HEK293 (cell line): ENCODE measurements around the gene DIO1.

ENCODE experiments used
- GLIS2 ChIP-seq: fragments of 450-650 bp; formaldehyde crosslinking; IDR thresholded peaks from 2 replicates; pipeline ENCODE4 v1.5.1; 2016; ENCODE audit warnings: missing biosample characterization, missing genetic modification characterization
- TCF7L2 ChIP-seq: IDR thresholded peaks from 2 replicates; pipeline ENCODE4 v1.6.1; 2011; ENCODE audit warnings: low read depth, mild to moderate bottlenecking, inconsistent platforms, low read length, moderate library complexity, borderline replicate concordance
- YY1 ChIP-seq: fragments of 450-650 bp; formaldehyde crosslinking; IDR thresholded peaks from 2 replicates; pipeline ENCODE4 v1.5.1; 2018; ENCODE audit warnings: missing biosample characterization, missing genetic modification characterization
- ZEB2 ChIP-seq: fragments of 450-650 bp; formaldehyde crosslinking; IDR thresholded peaks from 2 replicates; pipeline ENCODE4 v1.5.1; 2016; ENCODE audit warnings: missing biosample characterization, missing genetic modification characterization
- ZFP37 ChIP-seq: fragments of 450-650 bp; formaldehyde crosslinking; IDR thresholded peaks from 2 replicates; pipeline ENCODE4 v1.5.1; 2016; ENCODE audit warnings: missing biosample characterization, missing genetic modification characterization
- ZNF174 ChIP-seq: fragments of 450-650 bp; formaldehyde crosslinking; IDR thresholded peaks from 2 replicates; pipeline ENCODE4 v1.5.0; 2017; ENCODE audit warnings: missing biosample characterization, mild to moderate bottlenecking, missing genetic modification characterization
- ZNF211 ChIP-seq: fragments of 450-650 bp; formaldehyde crosslinking; IDR thresholded peaks from 2 replicates; pipeline ENCODE4 v1.5.1; 2016; ENCODE audit warnings: low read depth, missing biosample characterization, missing genetic modification characterization
- ZNF311 ChIP-seq: fragments of 450-650 bp; formaldehyde crosslinking; IDR thresholded peaks from 2 replicates; pipeline ENCODE4 v1.5.1; 2017; ENCODE audit warnings: missing biosample characterization, missing genetic modification characterization, borderline replicate concordance
- ZNF654 ChIP-seq: fragments of 450-650 bp; formaldehyde crosslinking; IDR thresholded peaks from 2 replicates; pipeline ENCODE4 v1.5.1; 2016; ENCODE audit warnings: low read depth, missing biosample characterization, missing genetic modification characterization
- ZNF660 ChIP-seq: fragments of 450-650 bp; IDR thresholded peaks from 2 replicates; pipeline ENCODE4 v1.5.1; 2018; ENCODE audit warnings: missing biosample characterization, mild to moderate bottlenecking, missing genetic modification characterization
- ZNF747 ChIP-seq: fragments of 450-650 bp; formaldehyde crosslinking; IDR thresholded peaks from 2 replicates; pipeline ENCODE4 v1.5.1; 2016; ENCODE audit warnings: missing biosample characterization, missing genetic modification characterization
- TF ChIP-seq, protein P1 (sequence below): fragments of 450-650 bp; formaldehyde crosslinking; IDR thresholded peaks from 2 replicates; pipeline ENCODE4 v1.5.1; 2016; ENCODE audit warnings: missing biosample characterization, missing genetic modification characterization
- TF ChIP-seq, protein P2 (sequence below): fragments of 450-650 bp; formaldehyde crosslinking; IDR thresholded peaks from 2 replicates; pipeline ENCODE4 v1.5.1; 2016; ENCODE audit warnings: missing biosample characterization, missing genetic modification characterization

DNA sequence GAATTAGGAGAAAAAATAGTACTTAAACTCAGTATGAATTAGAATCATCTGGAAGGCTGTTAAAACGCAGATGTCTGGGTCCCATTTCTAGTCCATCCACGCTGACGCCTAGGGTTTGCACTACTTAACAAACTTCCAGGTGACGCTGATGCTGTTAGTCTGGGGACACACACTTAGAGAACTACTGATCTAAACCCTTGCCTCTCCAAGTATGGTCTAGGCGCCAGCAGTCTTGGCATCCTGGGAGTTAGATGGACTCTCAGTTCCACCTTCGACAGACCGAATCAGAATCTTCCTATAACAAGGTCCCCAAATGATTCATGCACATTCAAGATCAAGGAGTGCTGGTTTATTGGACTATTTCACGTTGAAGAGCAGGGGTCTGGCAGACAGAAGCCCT, 11.5 kb downstream of the DIO1 start:
- TF ChIP-seq ZNF211 (tag by site-specific recombination) (no peak), ZNF654 (tag by site-specific recombination) (no peak), ZNF174 (tag by site-specific recombination) (no peak), ZNF660 (no peak), ZNF747 (tag by site-specific recombination) (no peak), ZFP37 (no peak), ZEB2 (tag by site-specific recombination) (no peak), ZNF311 (tag by site-specific recombination) (no peak), TCF7L2 (no peak), GLIS2 (tag by site-specific recombination) (no peak), YY1 (tag by site-specific recombination) (no peak)
- TF ChIP-seq, protein P1, sequence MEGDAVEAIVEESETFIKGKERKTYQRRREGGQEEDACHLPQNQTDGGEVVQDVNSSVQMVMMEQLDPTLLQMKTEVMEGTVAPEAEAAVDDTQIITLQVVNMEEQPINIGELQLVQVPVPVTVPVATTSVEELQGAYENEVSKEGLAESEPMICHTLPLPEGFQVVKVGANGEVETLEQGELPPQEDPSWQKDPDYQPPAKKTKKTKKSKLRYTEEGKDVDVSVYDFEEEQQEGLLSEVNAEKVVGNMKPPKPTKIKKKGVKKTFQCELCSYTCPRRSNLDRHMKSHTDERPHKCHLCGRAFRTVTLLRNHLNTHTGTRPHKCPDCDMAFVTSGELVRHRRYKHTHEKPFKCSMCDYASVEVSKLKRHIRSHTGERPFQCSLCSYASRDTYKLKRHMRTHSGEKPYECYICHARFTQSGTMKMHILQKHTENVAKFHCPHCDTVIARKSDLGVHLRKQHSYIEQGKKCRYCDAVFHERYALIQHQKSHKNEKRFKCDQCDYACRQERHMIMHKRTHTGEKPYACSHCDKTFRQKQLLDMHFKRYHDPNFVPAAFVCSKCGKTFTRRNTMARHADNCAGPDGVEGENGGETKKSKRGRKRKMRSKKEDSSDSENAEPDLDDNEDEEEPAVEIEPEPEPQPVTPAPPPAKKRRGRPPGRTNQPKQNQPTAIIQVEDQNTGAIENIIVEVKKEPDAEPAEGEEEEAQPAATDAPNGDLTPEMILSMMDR (tag by site-specific recombination): no peak
- TF ChIP-seq, protein P2, sequence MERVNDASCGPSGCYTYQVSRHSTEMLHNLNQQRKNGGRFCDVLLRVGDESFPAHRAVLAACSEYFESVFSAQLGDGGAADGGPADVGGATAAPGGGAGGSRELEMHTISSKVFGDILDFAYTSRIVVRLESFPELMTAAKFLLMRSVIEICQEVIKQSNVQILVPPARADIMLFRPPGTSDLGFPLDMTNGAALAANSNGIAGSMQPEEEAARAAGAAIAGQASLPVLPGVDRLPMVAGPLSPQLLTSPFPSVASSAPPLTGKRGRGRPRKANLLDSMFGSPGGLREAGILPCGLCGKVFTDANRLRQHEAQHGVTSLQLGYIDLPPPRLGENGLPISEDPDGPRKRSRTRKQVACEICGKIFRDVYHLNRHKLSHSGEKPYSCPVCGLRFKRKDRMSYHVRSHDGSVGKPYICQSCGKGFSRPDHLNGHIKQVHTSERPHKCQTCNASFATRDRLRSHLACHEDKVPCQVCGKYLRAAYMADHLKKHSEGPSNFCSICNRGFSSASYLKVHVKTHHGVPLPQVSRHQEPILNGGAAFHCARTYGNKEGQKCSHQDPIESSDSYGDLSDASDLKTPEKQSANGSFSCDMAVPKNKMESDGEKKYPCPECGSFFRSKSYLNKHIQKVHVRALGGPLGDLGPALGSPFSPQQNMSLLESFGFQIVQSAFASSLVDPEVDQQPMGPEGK: no peak
